HEK293T (cell line): ENCODE data around the gene ULBP2.
"Not testable (repeated sequence)": the region's sequence is repeated elsewhere in the genome, so short reads cannot be mapped to it uniquely, and the experiment has no call there.

Experiments
- CTCF ChIA-PET: fragments of 350-600 bp; formaldehyde crosslinking; extraction: SDS; loops from one replicate; lab custom pipeline; 2021; ENCODE audit warnings: antibody characterized with exemption, inconsistent platforms; lab: Yijun Ruan, JAX
- POLR2A ChIA-PET: fragments of 350-600 bp; formaldehyde crosslinking; extraction: SDS; loops from one replicate; lab custom pipeline; 2020; ENCODE audit warnings: antibody characterized with exemption, inconsistent platforms; lab: Yijun Ruan, JAX
- DNase-seq: peaks from one replicate; pipeline ENCODE4 v3.0.0; 2012; ENCODE audit warnings: mixed read lengths; ENCODE audit errors: extremely low spot score
- ARNT ChIP-seq: fragments of 450-650 bp; IDR thresholded peaks from 2 replicates; pipeline ENCODE4 v1.6.1; 2017; ENCODE audit warnings: mild to moderate bottlenecking
- BHLHE40 ChIP-seq: fragments of 450-650 bp; IDR thresholded peaks from 2 replicates; pipeline ENCODE4 v1.6.1; 2016; ENCODE audit warnings: mild to moderate bottlenecking, moderate library complexity, borderline replicate concordance
- CTBP1 ChIP-seq: fragments of 450-650 bp; IDR thresholded peaks from 2 replicates; pipeline ENCODE4 v1.6.1; 2016; ENCODE audit warnings: borderline replicate concordance
- ELF4 ChIP-seq: fragments of 450-650 bp; IDR thresholded peaks from 2 replicates; pipeline ENCODE4 v1.6.1; 2017; ENCODE audit warnings: antibody characterized with exemption
- FOXA1 ChIP-seq: fragments of 450-650 bp; IDR thresholded peaks from 2 replicates; pipeline ENCODE4 v1.6.1; 2016; ENCODE audit warnings: mild to moderate bottlenecking
- FOXK2 ChIP-seq: fragments of 450-650 bp; IDR thresholded peaks from 2 replicates; pipeline ENCODE4 v1.6.1; 2016; ENCODE audit warnings: mild to moderate bottlenecking
- FOXM1 ChIP-seq: fragments of 450-650 bp; IDR thresholded peaks from 2 replicates; pipeline ENCODE4 v1.6.1; 2017; ENCODE audit warnings: mild to moderate bottlenecking, borderline replicate concordance
- HDGF ChIP-seq: fragments of 450-650 bp; IDR thresholded peaks from 2 replicates; pipeline ENCODE4 v1.6.1; 2017; ENCODE audit warnings: antibody characterized with exemption, borderline replicate concordance
- L3MBTL2 ChIP-seq: fragments of 450-650 bp; conservative IDR thresholded peaks from 2 replicates; pipeline ENCODE4 v1.6.1; 2016; ENCODE audit warnings: mild to moderate bottlenecking
- LEF1 ChIP-seq: fragments of 450-650 bp; IDR thresholded peaks from 2 replicates; pipeline ENCODE4 v1.6.1; 2017; ENCODE audit warnings: mild to moderate bottlenecking, borderline replicate concordance
- NFRKB ChIP-seq: fragments of 450-650 bp; IDR thresholded peaks from 2 replicates; pipeline ENCODE4 v1.6.1; 2016; ENCODE audit warnings: mild to moderate bottlenecking, moderate library complexity
- SP1 ChIP-seq: fragments of 450-650 bp; IDR thresholded peaks from 2 replicates; pipeline ENCODE4 v1.6.1; 2017
- SUZ12 ChIP-seq: fragments of 450-650 bp; IDR thresholded peaks from 2 replicates; pipeline ENCODE4 v1.6.1; 2016; ENCODE audit warnings: mild to moderate bottlenecking
- TARDBP ChIP-seq: fragments of 450-650 bp; IDR thresholded peaks from 2 replicates; pipeline ENCODE4 v1.6.1; 2016
- ZNF384 ChIP-seq: fragments of 450-650 bp; IDR thresholded peaks from 2 replicates; pipeline ENCODE4 v1.6.1; 2016
- TF ChIP-seq, protein P1 (sequence below): fragments of 450-650 bp; IDR thresholded peaks from 2 replicates; pipeline ENCODE4 v1.6.1; 2016

Gene ULBP2

DNA sequence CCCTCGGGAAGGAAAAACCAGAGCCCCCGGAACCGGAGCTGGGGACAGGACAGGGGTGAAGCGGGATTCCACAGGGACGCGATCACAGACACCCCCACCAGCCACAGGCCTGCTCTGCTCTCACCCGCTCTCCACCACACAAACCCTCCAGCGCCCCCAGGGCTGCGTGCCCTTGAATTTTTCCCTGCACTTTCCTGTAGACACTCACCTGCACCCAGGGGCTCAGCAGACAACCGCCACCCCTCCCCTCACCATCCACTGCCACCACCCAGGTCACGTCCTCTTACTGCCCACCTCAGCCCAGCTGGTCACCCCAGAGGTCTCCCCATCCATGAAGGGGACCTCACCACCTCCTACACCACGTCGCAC, 631 bp downstream of the ULBP2 start:
- DNase-seq: peak; percentile 28
- TF ChIP-seq NFRKB (no peak), BHLHE40 (no peak)
- ChIA-PET POLR2A (no interaction called here), CTCF (no interaction called here)

DNA sequence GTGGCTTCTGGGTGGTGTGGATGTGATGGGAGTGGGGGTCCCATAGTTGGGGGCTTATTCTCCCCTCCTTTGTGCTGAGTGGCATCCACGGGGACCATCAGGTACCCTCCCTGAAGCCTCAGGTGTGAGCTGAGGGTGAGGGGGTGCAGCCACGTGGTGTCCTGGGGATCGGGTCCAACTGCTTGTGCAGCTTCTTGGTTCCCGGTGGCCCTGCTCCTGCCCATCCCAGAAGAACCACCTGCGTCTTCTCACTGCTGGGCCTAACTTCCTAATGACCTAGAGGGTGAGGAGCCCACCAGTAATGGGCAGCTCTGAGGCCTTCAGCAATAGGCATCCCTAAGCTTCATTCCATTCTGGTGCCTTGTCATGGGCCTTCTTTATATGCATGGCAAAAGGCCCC, 1.5 kb downstream of the ULBP2 start:
- POLR2A ChIA-PET, CTCF ChIA-PET: not testable (repeated sequence)

DNA sequence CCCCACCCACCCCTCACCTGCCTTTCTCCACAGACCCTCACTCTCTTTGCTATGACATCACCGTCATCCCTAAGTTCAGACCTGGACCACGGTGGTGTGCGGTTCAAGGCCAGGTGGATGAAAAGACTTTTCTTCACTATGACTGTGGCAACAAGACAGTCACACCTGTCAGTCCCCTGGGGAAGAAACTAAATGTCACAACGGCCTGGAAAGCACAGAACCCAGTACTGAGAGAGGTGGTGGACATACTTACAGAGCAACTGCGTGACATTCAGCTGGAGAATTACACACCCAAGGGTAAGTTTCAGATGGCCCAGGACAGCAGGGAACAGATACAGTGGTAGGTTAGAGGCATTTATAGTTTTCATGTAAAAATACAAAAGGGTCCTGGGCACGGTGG, 3.5 kb downstream of the ULBP2 start:
- CTCF ChIA-PET, POLR2A ChIA-PET, DNase-seq: not testable (repeated sequence)

More for the DNA sequence above, 1.5 kb downstream of the ULBP2 start:
- not testable (repeated sequence) for DNase-seq

DNA sequence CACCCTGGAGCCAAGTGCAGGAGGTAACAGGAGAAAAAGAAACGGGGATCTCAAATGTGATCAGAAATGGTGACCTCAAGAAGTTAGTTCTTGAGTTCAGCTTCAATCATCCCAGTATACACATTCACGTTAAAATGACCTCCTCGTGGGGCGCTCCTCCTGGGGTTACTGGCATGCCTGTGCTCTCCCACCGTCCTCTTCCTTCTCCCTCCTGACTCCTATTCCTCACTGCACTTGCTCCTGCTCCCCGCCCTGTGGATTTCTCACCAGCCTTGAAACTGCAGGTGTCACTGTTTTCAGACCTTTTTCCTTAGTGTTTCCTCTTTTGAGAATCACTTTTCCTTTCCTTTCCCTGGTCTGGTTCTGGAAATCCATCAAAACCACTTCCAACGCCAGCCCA, 4.8 kb downstream of the ULBP2 start:
- CTCF ChIA-PET, POLR2A ChIA-PET, DNase-seq: not testable (repeated sequence)

DNA sequence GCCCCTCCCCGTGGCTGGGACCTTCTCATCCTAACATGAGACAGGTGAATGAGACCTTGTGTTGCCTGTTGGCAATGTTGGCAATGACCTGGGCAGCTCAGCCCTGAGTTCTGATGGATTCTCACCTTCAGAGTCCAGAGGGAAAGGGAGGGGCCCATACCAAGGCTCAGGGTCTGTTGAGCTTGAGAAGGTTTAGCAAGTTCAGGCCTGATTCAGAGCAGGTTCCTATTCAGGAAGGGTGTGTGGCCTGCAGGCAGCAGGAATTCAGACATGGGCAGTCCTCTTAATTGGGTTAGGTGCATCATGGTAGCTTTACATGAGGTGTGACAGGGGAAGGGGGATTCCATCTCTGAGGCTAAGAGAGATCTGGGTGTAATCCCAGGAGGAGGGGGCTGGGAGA, 5.7 kb downstream of the ULBP2 start:
- CTCF ChIA-PET, POLR2A ChIA-PET: not testable (repeated sequence)

DNA sequence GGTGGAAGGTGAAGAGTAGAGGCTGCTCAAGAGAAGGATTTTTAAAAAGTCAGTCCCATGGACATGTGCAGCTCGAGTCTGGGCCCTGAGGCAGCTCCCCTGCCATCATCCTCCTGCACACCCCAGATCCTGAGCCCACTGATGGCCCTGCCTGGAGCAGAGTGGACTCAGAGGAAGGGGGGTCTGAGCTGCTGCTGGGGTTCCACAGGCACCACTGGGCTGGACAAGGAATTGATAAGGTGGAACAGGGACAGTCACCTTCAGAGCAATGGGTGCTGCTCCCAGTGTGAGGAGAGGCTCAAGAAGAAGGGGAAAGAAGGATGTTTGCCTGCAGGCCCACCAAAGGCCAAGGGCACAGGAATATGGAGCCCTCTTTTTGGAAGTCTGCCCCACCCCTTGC, 6.2 kb downstream of the ULBP2 start:
- CTCF ChIA-PET: no interaction called here
- POLR2A ChIA-PET: no interaction called here
- DNase-seq: no peak
- no peak for TF ChIP-seq ARNT

More for the DNA sequence above, 5.7 kb downstream of the ULBP2 start:
- DNase-seq: not testable (repeated sequence)

DNA sequence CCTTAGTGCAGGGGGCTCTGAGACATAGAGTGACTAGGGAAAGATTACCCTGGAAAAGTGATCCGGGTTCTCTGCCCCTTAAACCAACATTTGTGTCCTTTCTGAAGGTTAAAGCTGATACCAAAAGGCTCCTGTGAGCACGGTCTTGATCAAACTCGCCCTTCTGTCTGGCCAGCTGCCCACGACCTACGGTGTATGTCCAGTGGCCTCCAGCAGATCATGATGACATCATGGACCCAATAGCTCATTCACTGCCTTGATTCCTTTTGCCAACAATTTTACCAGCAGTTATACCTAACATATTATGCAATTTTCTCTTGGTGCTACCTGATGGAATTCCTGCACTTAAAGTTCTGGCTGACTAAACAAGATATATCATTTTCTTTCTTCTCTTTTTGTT, 6.8 kb downstream of the ULBP2 start:
- ChIA-PET POLR2A (no interaction called here), CTCF (no interaction called here)
- TF ChIP-seq FOXK2 (no peak), BHLHE40 (no peak), TARDBP (no peak), SP1 (no peak), ELF4 (no peak), FOXM1 (no peak), CTBP1 (no peak), ZNF384 (no peak), SUZ12 (no peak), L3MBTL2 (no peak), NFRKB (no peak)
- TF ChIP-seq, protein P1, sequence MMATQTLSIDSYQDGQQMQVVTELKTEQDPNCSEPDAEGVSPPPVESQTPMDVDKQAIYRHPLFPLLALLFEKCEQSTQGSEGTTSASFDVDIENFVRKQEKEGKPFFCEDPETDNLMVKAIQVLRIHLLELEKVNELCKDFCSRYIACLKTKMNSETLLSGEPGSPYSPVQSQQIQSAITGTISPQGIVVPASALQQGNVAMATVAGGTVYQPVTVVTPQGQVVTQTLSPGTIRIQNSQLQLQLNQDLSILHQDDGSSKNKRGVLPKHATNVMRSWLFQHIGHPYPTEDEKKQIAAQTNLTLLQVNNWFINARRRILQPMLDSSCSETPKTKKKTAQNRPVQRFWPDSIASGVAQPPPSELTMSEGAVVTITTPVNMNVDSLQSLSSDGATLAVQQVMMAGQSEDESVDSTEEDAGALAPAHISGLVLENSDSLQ: no peak
- no peak for DNase-seq

DNA sequence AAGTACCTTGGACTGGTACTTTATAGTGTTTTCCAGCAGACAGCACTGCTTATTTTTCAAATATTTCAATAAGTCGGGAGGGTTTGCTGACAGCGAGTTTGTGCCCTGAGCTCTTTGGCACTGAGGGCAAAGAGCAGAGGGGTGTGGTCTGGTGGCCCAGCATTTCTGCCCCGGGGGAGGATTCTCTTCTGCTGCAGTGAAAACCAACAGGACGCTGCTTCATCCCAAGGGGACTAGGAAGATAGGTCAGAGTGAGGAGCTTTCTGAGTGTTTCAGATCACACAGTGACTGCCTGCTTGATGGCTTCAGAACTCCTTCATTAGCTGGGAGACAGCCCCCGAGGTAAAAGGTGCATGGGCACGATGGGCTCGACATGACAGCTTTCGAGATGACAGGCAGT, 8.6 kb downstream of the ULBP2 start:
- no peak for DNase-seq
- TF ChIP-seq ZNF384 (no peak), BHLHE40 (no peak), HDGF (no peak), L3MBTL2 (no peak), CTBP1 (no peak), FOXA1 (no peak), TARDBP (no peak), FOXM1 (no peak), ELF4 (no peak), SP1 (no peak), ARNT (no peak), NFRKB (no peak), LEF1 (no peak), SUZ12 (no peak), FOXK2 (no peak)
- TF ChIP-seq, protein P1: no peak
- ChIA-PET POLR2A (no interaction called here), CTCF (no interaction called here)

DNA sequence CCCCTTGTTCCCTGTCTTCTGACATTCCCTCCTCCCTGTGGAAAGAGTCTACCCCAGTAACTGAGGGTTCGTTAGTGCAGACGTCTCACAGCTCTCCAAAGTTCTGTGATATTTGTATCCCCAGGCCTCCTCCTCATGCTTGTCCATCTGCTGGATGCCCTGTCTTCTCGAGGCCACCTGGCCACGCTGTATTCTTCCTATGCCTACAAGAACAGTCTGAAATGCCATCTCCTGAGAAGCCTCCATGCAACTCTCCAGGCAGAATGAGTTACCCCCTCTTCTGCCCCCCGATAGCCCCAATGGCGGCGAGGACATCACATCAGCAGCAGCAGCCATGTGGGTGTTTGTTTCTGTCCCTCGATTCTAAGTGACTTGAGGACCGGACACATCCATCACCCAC, 9.3 kb downstream of the ULBP2 start:
- TF ChIP-seq HDGF (no peak), CTBP1 (no peak), SUZ12 (no peak), FOXK2 (no peak), ELF4 (no peak)
- no peak for DNase-seq
- CTCF ChIA-PET: no interaction called here
- POLR2A ChIA-PET: interaction anchor here (1.1 kb wide), 1 partner anchor 40 kb away, joined by 3 read pairs; no protein-coding TSS in a partner anchor
